SK-N-SH (cell line): ENCODE measurements around the gene SNW1. TPM values are rescaled to one million over a fixed set of nuclear protein-coding genes. Genes with fewer than 3 reads are reported as not detected.

Experiments used
- CTCF ChIA-PET: fragments of 300-600, 350-600 bp; formaldehyde crosslinking; extraction: SDS; loops from one replicate; lab custom pipeline; 2021; lab: Yijun Ruan, JAX
- POLR2A ChIA-PET: fragments of 350-600 bp; sonication (Branson Sonifier 250); formaldehyde crosslinking; extraction: SDS; loops from one replicate; lab custom pipeline; 2020; ENCODE audit warnings: antibody characterized with exemption, inconsistent platforms; lab: Yijun Ruan, JAX
- DNase-seq: peaks from one replicate; pipeline ENCODE4 v3.0.0; 2012
- H2AFZ ChIP-seq: fragments of 200-600 bp; sonication (generic); 2 replicates; pipeline ENCODE4 v1.8.1; 2016; ENCODE audit warnings: antibody characterized with exemption, mild to moderate bottlenecking, low read depth
- H3F3A ChIP-seq: fragments of 200-600 bp; sonication (generic); replicated peaks from 2 replicates; pipeline ENCODE3; 2016; ENCODE audit warnings: antibody characterized with exemption, mild to moderate bottlenecking; ENCODE audit not compliant: insufficient read depth
- H3K27ac ChIP-seq, 2 experiments: fragments of 200-500 bp in 1 of 2; fragments of 200-600 bp in 1 of 2; sonication (Bioruptor generic) in 1 of 2; sonication (generic), shearing (Covaris generic) in 1 of 2; 2 replicates each; pipeline versions ENCODE4 v1.5.1 to v1.6.1; 2014 to 2016; ENCODE audit warnings: low read depth in 2 of 2, inconsistent platforms in 1 of 2, low read length in 1 of 2, mild to moderate bottlenecking in 1 of 2, mixed read lengths in 1 of 2
- H3K27me3 ChIP-seq: fragments of 200-600 bp; sonication (generic), shearing (Covaris generic); 2 replicates; pipeline ENCODE4 v1.6.1; 2016; ENCODE audit warnings: mixed run types; ENCODE audit not compliant: insufficient read depth
- H3K36me3 ChIP-seq, 2 experiments: fragments of 200-500 bp in 1 of 2; fragments of 200-600 bp in 1 of 2; sonication (Bioruptor generic) in 1 of 2; sonication (generic) in 1 of 2; replicated peaks in 1 of 2; 2 replicates each; pipeline versions ENCODE3 to v1.5.1; 2014 to 2016; ENCODE audit warnings: low read length in 1 of 2, mild to moderate bottlenecking in 1 of 2; ENCODE audit not compliant: insufficient read depth in 2 of 2, control insufficient read depth in 1 of 2
- H3K4me1 ChIP-seq, 2 experiments: fragments of 200-500 bp in 1 of 2; fragments of 200-600 bp in 1 of 2; sonication (Bioruptor generic) in 1 of 2; sonication (generic), shearing (Covaris generic) in 1 of 2; 2 replicates each; pipeline versions ENCODE4 v1.5.1 to v1.6.1; 2014 to 2016; ENCODE audit warnings: low read depth in 1 of 2, low read length in 1 of 2, mixed run types in 1 of 2; ENCODE audit not compliant: insufficient read depth in 2 of 2, control insufficient read depth in 1 of 2
- H3K4me2 ChIP-seq: fragments of 200-600 bp; sonication (generic), shearing (Covaris generic); 2 replicates; pipeline ENCODE4 v1.6.1; 2017; ENCODE audit warnings: mixed run types
- H3K4me3 ChIP-seq, 2 experiments: fragments of 200-500 bp in 1 of 2; fragments of 200-600 bp in 1 of 2; sonication (Bioruptor generic) in 1 of 2; sonication (generic), shearing (Covaris generic) in 1 of 2; 2 replicates each; pipeline versions ENCODE4 v1.5.1 to v1.8.1; 2014 to 2016; ENCODE audit warnings: low read depth in 2 of 2, inconsistent platforms in 1 of 2, low read length in 1 of 2, mild to moderate bottlenecking in 1 of 2, mixed read lengths in 1 of 2, moderate library complexity in 1 of 2
- H3K79me2 ChIP-seq: fragments of 200-600 bp; sonication (generic); 2 replicates; pipeline ENCODE4 v1.8.1; 2017; ENCODE audit warnings: mild to moderate bottlenecking; ENCODE audit not compliant: insufficient read depth
- H3K9ac ChIP-seq: fragments of 200-600 bp; sonication (generic); 2 replicates; pipeline ENCODE4 v1.6.1; 2017; ENCODE audit warnings: mixed run types
- H3K9me2 ChIP-seq: fragments of 200-600 bp; sonication (generic); 2 replicates; pipeline ENCODE4 v1.6.1; 2017; ENCODE audit warnings: mixed run types
- H3K9me3 ChIP-seq: fragments of 200-600 bp; sonication (generic); 2 replicates; pipeline ENCODE4 v1.6.1; 2017; ENCODE audit warnings: mixed run types, mild to moderate bottlenecking, moderate library complexity
- H4K20me1 ChIP-seq: fragments of 200-600 bp; sonication (generic); 2 replicates; pipeline ENCODE4 v1.6.1; 2017; ENCODE audit warnings: mild to moderate bottlenecking, mixed run types; ENCODE audit not compliant: insufficient read depth
- ELF1 ChIP-seq: IDR thresholded peaks from 2 replicates; pipeline ENCODE4 v1.4.0; 2012
- EP300 ChIP-seq, 2 experiments: IDR thresholded peaks; 2 replicates each; pipeline versions ENCODE4 v1.4.0 to v1.6.1; 2012; ENCODE audit warnings: borderline replicate concordance in 1 of 2, low read depth in 1 of 2, low read length in 1 of 2
- EZH2phosphoT487 ChIP-seq: fragments of 200-600 bp; sonication (generic); IDR thresholded peaks from 2 replicates; pipeline ENCODE4 v1.6.1; 2017; ENCODE audit warnings: low read depth, mixed run types, mild to moderate bottlenecking, antibody characterized with exemption, moderate library complexity, borderline replicate concordance
- FOSL2 ChIP-seq: IDR thresholded peaks from 2 replicates; pipeline ENCODE4 v1.4.0; 2012; ENCODE audit warnings: low read depth, mild to moderate bottlenecking, moderate library complexity, borderline replicate concordance
- FOXM1 ChIP-seq: IDR thresholded peaks from 2 replicates; pipeline ENCODE4 v1.4.0; 2012; ENCODE audit warnings: low read depth, mild to moderate bottlenecking
- GABPA ChIP-seq: IDR thresholded peaks from 2 replicates; pipeline ENCODE4 v1.4.0; 2012; ENCODE audit warnings: low read depth, mild to moderate bottlenecking
- GATA2 ChIP-seq: sonication (generic); formaldehyde crosslinking; IDR thresholded peaks from 2 replicates; pipeline ENCODE4 v1.5.0; 2020; ENCODE audit warnings: mild to moderate bottlenecking, missing genetic modification reagents
- MEF2A ChIP-seq: IDR thresholded peaks from 2 replicates; pipeline ENCODE4 v1.4.0; 2012; ENCODE audit warnings: low read depth, borderline replicate concordance
- MXI1 ChIP-seq: IDR thresholded peaks from 2 replicates; pipeline ENCODE4 v1.6.1; 2012; ENCODE audit warnings: mild to moderate bottlenecking, low read depth, low read length, improper control_type of control experiment
- NFIC ChIP-seq: IDR thresholded peaks from 2 replicates; pipeline ENCODE4 v1.4.0; 2012; ENCODE audit warnings: borderline replicate concordance
- POLR2AphosphoS5 ChIP-seq: IDR thresholded peaks from 2 replicates; pipeline ENCODE4 v1.6.1; 2012; ENCODE audit warnings: low read depth, low read length
- SIN3A ChIP-seq: IDR thresholded peaks from 2 replicates; pipeline ENCODE4 v1.6.1; 2012; ENCODE audit warnings: low read depth, mild to moderate bottlenecking, low read length, moderate library complexity, borderline replicate concordance
- TAF1 ChIP-seq: IDR thresholded peaks from 2 replicates; pipeline ENCODE4 v1.6.1; 2012; ENCODE audit warnings: low read depth, mild to moderate bottlenecking, low read length, moderate library complexity, borderline replicate concordance
- TCF12 ChIP-seq: IDR thresholded peaks from 2 replicates; pipeline ENCODE4 v1.4.0; 2012
- WGBS: methylation state at CpG from one replicate; pipeline ENCODE4 v1.1.6; 2017; ENCODE audit warnings: low lambda C conversion rate; 5-methylcytosine and 5-hydroxymethylcytosine counted together
- polyA plus RNA-seq, 3 experiments: library from polyadenylated mRNA; depleted of rRNA; stranded (reverse); fragments of >200 nt; gene quantifications; 2 replicates each; pipeline ENCODE4 v1.2.3, GENCODE V29; 2012
- TF ChIP-seq, protein P1 (sequence below): IDR thresholded peaks from 2 replicates; pipeline ENCODE4 v1.4.0; 2012; ENCODE audit warnings: low read depth, borderline replicate concordance
- TF ChIP-seq, protein P2 (sequence below): fragments of 200-600 bp; sonication (generic); IDR thresholded peaks from 2 replicates; pipeline ENCODE4 v1.6.1; 2017; ENCODE audit warnings: antibody characterized with exemption, mild to moderate bottlenecking, moderate library complexity
- TF ChIP-seq, protein P3 (sequence below): fragments of 150-350 bp; IDR thresholded peaks from 2 replicates; pipeline ENCODE4 v1.6.1; 2016; ENCODE audit warnings: mild to moderate bottlenecking, low read depth, low read length
- TF ChIP-seq, protein P4 (sequence below): fragments of 150-350 bp; IDR thresholded peaks from 2 replicates; pipeline ENCODE4 v1.6.1; 2017; ENCODE audit warnings: antibody characterized with exemption, low read length, low read depth, borderline replicate concordance
- TF ChIP-seq, protein P5 (sequence below): IDR thresholded peaks from 2 replicates; pipeline ENCODE4 v1.4.0; 2012; ENCODE audit warnings: low read depth
- TF ChIP-seq, protein P6 (sequence below): IDR thresholded peaks from 2 replicates; pipeline ENCODE4; 2012

Gene SNW1
- polyA plus RNA-seq, 1 of the 3 experiments (the other 2 are of a cell fraction), result 30.2 TPM

DNA sequence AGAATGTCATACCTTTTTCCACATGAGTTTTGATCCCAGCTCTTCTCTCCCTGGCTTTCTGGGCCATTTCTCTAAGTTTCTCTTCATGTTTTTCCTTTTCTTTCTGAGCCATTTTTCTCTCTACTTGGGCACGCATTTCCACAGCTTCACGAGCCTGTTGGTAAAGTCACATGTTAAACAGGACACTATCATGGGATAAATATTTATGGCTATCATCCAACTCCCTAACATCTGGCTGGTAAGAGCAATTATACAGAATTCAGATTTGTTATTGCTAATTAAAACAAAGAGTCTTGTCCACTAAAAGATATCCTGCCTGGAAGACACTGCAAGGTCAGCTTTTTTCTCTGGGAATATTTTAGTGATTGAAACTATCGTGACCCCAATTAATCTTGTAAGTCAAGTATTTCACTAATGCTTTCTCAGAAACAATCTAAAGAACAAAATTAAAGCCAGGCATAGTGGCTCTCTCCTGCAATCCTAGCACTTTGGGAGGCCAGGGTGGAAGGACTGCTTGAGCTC lies 29.9 kb downstream of the SNW1 start:
- H3K27ac ChIP-seq, result no peak overlapping the region
- 79% methylated on average over 3 of the region's 3 CpGs for WGBS
- H3K36me3 ChIP-seq, result peaks cover 82 to 97% of the 10 kb centered on the region in 2 experiments

DNA sequence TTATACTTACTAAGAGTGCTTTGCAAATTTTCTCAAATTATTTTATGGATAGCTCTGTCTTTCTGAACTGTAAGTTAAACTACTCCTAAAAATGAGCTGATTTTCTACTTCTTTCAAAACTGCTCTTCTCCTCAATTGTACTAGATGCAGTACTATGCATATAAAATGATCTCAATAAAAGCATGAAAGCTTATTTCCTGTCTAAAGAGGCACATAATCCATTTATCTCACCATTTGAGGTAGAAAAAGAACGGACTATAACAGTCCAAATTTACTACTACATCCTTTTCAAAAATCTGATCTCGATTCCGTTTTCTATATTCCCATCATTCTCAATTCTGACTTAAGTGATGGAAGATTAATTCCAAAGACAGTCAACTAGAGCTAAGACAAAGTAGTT lies 38.7 kb downstream of the SNW1 start:
- H2AFZ ChIP-seq, result no peak overlapping the region
- no peaks in the 10 kb centered on the region for H3K27me3 ChIP-seq
- H3K27ac ChIP-seq, result no peak overlapping the region
- H3K4me1 ChIP-seq, result no peaks in the 10 kb centered on the region
- H3F3A ChIP-seq, result peaks cover 40% of the 10 kb centered on the region
- H3K36me3 ChIP-seq, result peaks cover 53 to 76% of the 10 kb centered on the region in 2 experiments
- H3K79me2 ChIP-seq, result 0 out of 2 replicates have a peak, but pooled peaks cover 9% of the 10 kb centered on the region
- no peaks in the 10 kb centered on the region for H3K9me2 ChIP-seq
- no peak overlapping the region for H3K9ac ChIP-seq
- 94% methylated on average over 3 of the region's 3 CpGs for WGBS
- CTCF ChIA-PET, result interaction anchor here (0.7 to 1.1 kb wide), 2 partner anchors 68 to 710 kb away, joined by 3 read pairs; no protein-coding TSS in a partner anchor
- no peak for DNase-seq
- no peaks in the 10 kb centered on the region for H4K20me1 ChIP-seq
- no peak overlapping the region for H3K4me2 ChIP-seq
- POLR2A ChIA-PET, result no interaction called here
- no peak overlapping the region for H3K4me3 ChIP-seq
- H3K9me3 ChIP-seq, result no peaks in the 10 kb centered on the region
- no peak for TF ChIP-seq SIN3A
- TF ChIP-seq, protein P1, sequence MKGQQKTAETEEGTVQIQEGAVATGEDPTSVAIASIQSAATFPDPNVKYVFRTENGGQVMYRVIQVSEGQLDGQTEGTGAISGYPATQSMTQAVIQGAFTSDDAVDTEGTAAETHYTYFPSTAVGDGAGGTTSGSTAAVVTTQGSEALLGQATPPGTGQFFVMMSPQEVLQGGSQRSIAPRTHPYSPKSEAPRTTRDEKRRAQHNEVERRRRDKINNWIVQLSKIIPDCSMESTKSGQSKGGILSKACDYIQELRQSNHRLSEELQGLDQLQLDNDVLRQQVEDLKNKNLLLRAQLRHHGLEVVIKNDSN, result no peak
- no peak for TF ChIP-seq TCF12
- TF ChIP-seq ELF1, result no peak
- no peak for TF ChIP-seq EZH2phosphoT487
- TF ChIP-seq, protein P2, sequence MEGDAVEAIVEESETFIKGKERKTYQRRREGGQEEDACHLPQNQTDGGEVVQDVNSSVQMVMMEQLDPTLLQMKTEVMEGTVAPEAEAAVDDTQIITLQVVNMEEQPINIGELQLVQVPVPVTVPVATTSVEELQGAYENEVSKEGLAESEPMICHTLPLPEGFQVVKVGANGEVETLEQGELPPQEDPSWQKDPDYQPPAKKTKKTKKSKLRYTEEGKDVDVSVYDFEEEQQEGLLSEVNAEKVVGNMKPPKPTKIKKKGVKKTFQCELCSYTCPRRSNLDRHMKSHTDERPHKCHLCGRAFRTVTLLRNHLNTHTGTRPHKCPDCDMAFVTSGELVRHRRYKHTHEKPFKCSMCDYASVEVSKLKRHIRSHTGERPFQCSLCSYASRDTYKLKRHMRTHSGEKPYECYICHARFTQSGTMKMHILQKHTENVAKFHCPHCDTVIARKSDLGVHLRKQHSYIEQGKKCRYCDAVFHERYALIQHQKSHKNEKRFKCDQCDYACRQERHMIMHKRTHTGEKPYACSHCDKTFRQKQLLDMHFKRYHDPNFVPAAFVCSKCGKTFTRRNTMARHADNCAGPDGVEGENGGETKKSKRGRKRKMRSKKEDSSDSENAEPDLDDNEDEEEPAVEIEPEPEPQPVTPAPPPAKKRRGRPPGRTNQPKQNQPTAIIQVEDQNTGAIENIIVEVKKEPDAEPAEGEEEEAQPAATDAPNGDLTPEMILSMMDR, result no peak
- TF ChIP-seq, protein P3, sequence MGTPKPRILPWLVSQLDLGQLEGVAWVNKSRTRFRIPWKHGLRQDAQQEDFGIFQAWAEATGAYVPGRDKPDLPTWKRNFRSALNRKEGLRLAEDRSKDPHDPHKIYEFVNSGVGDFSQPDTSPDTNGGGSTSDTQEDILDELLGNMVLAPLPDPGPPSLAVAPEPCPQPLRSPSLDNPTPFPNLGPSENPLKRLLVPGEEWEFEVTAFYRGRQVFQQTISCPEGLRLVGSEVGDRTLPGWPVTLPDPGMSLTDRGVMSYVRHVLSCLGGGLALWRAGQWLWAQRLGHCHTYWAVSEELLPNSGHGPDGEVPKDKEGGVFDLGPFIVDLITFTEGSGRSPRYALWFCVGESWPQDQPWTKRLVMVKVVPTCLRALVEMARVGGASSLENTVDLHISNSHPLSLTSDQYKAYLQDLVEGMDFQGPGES, result no peak
- no peak for TF ChIP-seq NFIC
- no peak for TF ChIP-seq FOXM1
- TF ChIP-seq, protein P4, sequence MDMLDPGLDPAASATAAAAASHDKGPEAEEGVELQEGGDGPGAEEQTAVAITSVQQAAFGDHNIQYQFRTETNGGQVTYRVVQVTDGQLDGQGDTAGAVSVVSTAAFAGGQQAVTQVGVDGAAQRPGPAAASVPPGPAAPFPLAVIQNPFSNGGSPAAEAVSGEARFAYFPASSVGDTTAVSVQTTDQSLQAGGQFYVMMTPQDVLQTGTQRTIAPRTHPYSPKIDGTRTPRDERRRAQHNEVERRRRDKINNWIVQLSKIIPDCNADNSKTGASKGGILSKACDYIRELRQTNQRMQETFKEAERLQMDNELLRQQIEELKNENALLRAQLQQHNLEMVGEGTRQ, result no peak
- no peak for TF ChIP-seq GABPA
- no peak for TF ChIP-seq GATA2

More for the DNA sequence above, 29.9 kb downstream of the SNW1 start:
- CTCF ChIA-PET, result interaction anchor here (0.6 kb wide), 1 partner anchor 380 kb away, joined by 3 read pairs; no protein-coding TSS in a partner anchor
- H4K20me1 ChIP-seq, result no peaks in the 10 kb centered on the region
- no peaks in the 10 kb centered on the region for H3K9me2 ChIP-seq
- TF ChIP-seq TAF1 (no peak), SIN3A (no peak), EZH2phosphoT487 (no peak), EP300 (IDR thresholded peaks at IDR 0.05; ENCODE audit: borderline replicate concordance in 1 of 2, low read depth in 1 of 2, low read length in 1 of 2) (no peak), POLR2AphosphoS5 (no peak), ELF1 (no peak), MEF2A (no peak), MXI1 (no peak), FOSL2 (no peak)
- TF ChIP-seq, protein P5, sequence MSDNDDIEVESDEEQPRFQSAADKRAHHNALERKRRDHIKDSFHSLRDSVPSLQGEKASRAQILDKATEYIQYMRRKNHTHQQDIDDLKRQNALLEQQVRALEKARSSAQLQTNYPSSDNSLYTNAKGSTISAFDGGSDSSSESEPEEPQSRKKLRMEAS, result no peak
- TF ChIP-seq, protein P6, sequence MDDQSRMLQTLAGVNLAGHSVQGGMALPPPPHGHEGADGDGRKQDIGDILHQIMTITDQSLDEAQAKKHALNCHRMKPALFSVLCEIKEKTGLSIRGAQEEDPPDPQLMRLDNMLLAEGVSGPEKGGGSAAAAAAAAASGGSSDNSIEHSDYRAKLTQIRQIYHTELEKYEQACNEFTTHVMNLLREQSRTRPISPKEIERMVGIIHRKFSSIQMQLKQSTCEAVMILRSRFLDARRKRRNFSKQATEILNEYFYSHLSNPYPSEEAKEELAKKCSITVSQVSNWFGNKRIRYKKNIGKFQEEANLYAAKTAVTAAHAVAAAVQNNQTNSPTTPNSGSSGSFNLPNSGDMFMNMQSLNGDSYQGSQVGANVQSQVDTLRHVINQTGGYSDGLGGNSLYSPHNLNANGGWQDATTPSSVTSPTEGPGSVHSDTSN, result no peak
- TF ChIP-seq, protein P4, result no peak
- H3K79me2 ChIP-seq, result 0 out of 2 replicates have a peak, but pooled peaks cover 6% of the 10 kb centered on the region
- H3F3A ChIP-seq, result peaks cover 8% of the 10 kb centered on the region
- no peak overlapping the region for H3K4me2 ChIP-seq
- no peaks in the 10 kb centered on the region for H3K4me1 ChIP-seq
- H3K4me3 ChIP-seq, result no peak overlapping the region
- DNase-seq, result no peak
- no peak overlapping the region for H3K9ac ChIP-seq
- H3K9me3 ChIP-seq, result no peaks in the 10 kb centered on the region
- H3K27me3 ChIP-seq, result no peaks in the 10 kb centered on the region
- no peak overlapping the region for H2AFZ ChIP-seq
- POLR2A ChIA-PET, result no interaction called here
